GM18909 (cell line): Measurements from ENCODE around the gene TRAF2.

ENCODE experiments used
- ATAC-seq: cut with Tn5 transposase; IDR thresholded peaks from one replicate; pipeline ENCODE4 v1.9.1; 2021; ENCODE audit warnings: mild to moderate bottlenecking; ENCODE audit not compliant: unreplicated experiment, poor library complexity

The TRAF2 gene

DNA sequence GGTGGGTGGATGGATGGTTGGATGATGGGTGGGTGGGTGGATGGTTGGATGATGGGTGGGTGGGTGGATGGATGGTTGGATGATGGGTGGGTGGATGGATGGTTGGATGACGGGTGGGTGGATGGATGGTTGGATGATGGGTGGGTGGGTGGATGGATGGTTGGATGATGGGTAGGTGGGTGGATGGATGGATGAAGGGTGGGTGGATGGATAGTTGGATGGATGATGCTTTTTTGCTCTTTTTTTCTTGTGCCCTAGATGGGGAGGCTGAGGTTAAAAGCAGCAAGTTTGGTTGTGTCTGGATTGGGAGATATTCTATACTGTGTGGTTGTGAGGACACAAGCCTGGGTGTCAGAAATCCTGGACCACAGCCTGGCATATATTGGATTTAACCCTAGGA, 71.1 kb downstream of the TRAF2 start:
- ATAC-seq, result no peak

DNA sequence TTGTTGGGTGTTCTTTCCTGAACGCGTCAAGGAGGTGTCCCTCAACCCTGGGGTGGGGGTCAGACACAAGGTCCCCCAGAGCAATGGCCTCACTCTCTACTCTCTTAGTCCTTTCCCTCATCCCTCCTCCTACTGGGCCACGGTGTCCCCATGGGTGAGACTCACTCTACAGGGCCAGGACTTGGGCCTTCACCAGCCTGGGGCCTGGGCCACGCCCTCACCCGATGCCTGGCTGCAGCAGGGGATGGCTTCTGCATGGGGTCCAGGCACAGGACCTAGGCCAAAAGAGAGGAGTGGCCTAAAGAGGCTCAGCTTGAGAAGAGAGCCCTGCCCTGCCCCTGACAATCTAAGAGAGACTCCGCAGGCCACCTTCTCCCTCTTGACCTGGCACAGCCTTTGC, 71.6 kb downstream of the TRAF2 start:
- no peak for ATAC-seq

DNA sequence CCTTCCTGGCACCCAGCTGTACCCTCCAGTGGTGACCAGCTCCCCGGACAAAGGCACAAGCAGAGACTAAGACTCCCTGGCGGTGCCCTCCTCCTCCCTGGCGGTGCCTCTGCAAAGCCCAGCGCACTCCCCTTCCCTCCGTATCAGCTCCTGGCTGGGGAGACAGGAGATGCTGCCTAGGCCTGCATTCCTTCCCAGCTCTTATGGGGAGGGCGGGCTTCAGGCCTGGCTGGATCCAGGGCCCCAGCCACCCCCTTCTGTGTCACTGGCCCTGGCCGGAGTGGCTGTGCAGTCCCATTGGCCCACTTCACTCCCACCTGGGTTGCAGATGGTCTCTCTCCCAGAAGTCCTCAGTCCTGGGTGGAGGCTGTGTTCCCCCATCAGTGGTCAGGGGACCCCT, 72.2 kb downstream of the TRAF2 start:
- ATAC-seq, result no peak

DNA sequence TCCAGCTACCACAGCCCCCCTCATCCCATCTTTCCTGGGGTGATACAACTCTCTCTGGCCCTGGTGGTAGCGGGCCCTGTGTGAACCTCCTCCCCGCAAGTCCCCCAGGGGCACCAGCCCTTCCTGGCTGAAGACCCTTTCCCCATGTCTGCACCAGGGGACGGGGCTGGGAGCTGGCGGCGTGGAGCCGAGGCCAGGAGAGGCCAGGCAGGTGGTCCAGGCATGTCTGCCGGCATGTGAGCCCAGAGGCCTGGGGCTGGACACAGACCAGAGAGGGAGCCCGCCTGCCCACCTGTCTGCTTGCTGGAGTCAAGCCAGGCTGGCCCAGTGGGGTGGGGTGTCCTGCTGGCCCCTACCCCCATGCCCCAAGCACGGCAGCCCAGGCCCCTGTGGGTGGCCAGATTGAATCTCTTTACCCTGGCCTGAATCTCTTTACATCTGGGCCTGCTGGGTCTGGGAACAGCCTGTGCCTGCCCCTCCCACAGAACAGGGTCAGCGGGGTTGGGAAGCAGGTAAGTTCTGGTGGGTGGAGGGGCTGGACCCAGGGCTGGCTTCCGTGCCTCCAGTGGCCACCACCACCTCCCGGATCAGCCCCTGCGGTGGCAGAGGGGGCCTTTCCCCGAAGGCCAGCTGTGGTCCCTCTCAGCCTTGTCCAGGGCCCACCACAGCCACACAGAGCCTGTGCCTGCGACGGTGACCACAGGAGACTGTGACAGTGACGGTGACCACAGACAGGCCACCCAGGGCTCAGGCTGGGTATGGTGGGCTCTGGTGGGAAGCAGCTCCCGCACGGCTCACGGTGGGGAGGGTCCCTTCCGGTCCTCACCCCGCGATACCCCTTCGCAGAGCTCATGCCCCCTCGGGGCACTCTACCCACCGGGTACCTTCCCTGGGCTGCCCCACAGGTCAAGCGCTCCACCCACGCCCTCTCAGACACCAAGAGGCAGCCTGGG, 72.9 kb downstream of the TRAF2 start:
- ATAC-seq, result no peak

DNA sequence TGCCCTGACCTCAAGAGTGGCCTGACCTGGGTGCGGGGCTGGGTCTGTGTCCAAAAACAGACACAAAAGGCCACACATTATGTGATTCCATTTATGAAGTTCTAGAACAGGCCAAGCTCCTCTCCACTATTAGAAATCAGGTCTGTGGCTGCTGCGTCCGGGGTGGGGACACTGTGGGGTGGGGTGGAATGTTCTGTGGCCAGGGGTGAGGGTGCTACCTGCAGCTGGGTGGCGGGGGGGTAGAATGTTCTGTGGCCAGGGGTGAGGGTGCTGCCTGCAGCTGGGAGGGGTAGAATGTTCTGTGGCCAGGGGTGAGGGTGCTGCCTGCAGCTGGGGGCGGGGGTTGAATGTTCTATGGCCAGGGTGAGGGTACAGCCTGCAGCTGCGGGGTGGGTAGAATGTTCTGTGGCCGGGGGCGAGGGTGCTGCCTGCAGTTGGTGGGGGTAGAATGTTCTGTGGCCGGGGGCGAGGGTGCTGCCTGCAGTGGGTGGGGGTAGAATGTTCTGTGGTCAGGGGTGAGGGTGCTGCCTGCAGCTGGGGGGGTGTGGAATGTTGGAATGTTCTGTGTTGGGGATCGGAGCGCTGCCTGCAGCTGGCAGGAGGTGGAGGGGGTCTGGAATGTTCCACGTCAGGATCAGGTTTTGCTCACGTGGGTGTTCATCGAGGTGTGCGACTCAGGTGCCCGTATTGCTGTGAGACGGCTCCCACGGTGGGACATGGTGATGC, 74.1 kb downstream of the TRAF2 start:
- ATAC-seq, result no peak

DNA sequence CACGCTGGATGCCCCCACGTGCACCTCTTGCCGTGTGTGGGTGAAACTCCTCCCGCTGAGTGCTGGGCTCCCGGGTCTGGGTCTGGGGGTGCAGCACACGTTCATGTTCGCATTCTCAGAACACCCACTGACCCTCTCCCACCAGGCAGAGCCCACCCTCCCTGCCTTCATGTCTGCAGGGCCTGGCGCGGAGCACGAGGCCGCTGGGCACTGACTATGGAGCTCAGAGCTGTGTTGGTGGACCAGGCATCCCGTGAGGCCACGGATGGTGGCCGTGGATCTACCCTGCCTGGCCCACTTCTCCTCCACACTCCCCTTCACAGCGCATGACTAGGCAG, 74.6 kb downstream of the TRAF2 start:
- no peak for ATAC-seq

DNA sequence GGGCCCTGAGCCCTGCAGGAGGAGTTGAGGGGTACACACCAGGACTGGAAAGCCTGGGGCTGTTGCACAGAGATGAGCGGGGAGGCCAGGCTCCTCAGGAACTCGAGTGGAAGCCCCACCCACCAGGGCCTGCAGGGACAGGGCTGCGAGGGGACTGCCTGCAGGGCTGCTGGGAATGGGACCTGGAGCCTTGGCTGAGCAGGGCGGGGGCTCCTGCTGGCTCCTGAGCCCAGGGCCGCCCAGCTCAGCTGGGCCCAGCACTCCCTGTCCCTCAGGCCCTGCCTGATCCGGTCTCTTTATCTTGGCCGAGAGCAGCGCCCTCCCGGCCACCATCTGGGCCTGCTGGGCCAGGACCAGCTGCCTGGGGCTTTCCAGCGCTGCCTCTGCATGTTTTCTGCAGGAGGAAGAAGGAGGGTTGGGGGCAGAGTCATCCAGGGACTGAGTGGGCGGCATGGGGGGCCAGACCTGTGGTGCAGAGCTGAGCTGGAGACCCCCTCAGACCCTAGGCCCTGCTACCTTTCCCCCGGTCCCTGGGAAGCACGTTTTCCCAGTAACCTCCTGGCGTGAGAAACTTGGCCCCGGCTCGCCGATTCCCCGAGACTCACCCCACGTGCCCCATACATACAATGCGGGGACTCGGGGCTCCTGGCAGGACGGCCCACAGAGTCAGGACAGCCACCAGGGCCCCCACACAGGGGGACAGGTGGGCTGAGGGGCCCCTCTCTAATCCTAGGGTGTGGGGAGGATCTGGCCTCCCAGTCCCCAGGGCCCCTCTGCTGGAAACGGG, 75.2 kb downstream of the TRAF2 start:
- no peak for ATAC-seq

DNA sequence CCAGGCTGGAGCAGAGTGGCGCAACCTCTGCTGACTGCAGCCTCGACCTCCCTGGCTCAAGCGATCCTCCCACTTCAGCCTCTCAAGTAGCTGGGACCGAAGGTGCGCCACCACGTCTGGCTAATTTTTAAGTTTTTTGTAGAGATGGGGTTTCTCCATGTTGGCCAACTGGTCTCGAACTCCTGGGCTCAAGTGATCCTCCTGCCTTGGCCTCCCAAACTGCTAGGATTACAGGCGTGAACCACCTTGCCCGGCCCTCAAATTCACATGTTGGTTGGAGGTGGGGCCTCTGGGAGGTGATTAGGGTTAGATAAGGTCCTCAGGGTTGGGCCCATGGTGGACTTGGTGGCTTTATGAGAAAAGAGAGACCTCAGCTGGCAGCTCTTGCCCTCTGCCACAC, 75.8 kb downstream of the TRAF2 start:
- ATAC-seq, result no peak

DNA sequence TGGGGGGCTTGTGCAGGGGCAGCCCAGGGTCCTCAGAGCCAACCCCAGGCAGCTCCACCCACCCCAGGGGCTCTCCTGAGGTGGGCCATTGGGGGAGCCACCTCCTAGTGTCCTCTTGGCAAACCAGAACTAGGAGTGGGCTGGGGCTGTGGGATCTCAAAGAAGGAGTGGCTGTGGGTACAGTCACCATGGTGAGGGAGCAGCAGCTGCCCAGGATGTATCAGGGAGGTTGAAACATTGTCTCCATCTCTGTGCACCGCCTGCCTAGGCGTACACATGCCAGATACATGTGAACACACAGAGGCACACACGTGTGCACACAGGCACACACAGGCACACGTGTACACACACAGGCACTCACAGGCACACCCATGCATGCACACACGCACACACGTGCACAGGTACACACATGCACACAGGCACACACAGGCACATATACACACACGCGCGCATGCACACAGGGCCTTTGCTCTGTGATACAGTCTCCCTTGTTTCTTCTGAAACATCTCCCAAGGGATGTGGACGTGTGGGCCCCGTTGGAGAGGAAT, 76.5 kb downstream of the TRAF2 start:
- ATAC-seq, result no peak

DNA sequence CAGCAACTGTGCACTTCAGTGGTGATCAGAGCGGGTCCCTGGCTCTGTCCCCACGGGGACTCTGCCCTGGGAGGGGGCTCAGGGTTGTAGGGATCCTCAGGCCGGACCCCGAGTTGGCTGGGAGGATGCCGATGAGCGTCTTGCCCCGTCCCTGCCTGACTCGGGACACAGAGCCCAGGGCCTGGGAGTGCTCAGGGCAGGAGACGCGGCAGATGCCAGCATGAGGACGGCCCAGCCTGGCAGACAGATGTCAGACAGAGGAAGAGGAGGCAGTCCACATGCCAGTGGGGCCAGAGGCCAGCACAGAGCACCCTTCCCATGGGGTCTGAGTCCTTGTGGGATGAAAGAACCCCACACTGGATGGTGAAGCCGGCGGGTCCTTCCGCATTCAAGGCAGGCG, 77.0 kb downstream of the TRAF2 start:
- ATAC-seq, result no peak

DNA sequence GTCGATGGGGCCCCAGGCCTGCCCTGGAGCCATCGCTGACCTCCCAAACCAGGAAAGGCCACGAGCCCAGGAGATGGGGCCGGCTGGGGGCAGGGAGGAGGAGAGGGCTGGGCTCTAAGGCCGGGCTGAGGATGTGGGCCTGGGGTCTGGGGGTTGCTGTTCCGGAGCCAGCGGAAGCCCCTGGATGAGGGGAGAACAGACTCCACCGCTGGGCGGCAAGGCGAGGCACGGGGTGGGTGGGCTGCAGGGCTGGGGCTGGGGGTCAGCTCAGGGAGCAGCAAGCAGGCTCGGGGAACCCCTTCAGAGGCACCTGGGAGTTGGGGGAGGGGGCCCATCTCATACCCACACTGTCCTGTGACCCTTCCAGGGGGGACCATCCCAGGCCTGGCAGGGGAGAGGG, 77.4 kb downstream of the TRAF2 start:
- no peak for ATAC-seq

DNA sequence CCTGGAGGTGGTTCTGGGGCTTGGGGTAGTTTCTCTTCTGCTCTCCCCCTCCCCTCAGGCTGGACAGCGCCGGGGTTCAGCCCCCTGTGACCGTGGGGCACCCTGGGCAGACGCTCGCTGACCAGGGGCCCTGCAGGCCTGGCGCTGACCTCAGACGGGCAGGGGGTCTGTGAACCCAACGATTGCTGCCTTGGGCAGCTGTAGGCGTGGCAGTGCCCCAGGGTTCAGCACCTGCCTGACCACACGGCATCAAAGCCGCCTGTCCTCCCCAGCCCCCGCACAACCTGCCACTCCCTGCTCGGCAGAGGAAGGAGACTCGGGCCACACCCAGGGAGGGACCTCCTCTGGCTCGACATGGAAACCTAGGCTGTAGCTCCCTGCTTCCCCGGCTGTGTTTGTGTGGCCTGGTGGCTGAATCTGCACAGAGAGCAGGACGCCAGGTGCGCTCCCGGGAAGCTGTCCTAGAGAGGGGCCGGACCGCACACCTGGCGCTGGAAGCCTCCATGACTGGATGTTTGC, 77.9 kb downstream of the TRAF2 start:
- ATAC-seq, result no peak

DNA sequence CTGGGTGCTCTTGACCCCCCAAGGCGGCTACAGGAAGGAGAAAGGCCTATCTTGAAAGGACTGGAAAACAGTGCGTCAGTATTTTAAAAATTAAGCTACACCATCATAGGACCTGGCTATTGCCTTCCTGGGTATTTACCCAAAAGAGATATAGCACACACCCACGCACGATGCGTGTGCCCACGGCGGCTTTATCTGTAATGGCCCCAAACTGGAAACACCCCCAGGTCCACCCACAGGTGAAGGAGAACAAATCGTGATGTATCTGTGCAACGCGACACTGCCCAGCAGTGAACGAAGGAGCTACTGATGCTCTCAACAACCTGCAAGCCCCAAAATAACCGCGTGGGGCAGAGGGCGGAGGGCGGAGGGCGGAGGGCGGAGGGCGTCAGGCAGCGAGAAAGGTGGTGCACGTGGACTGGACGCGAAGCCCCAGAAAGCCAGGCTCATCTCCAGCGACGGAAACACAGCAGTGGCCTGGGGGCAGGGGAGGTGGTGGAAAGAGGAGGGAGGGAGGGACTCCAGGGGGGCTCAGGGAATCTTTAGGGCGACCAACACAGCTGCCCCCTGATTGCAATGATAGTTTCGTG, 78.6 kb downstream of the TRAF2 start:
- ATAC-seq, result no peak

DNA sequence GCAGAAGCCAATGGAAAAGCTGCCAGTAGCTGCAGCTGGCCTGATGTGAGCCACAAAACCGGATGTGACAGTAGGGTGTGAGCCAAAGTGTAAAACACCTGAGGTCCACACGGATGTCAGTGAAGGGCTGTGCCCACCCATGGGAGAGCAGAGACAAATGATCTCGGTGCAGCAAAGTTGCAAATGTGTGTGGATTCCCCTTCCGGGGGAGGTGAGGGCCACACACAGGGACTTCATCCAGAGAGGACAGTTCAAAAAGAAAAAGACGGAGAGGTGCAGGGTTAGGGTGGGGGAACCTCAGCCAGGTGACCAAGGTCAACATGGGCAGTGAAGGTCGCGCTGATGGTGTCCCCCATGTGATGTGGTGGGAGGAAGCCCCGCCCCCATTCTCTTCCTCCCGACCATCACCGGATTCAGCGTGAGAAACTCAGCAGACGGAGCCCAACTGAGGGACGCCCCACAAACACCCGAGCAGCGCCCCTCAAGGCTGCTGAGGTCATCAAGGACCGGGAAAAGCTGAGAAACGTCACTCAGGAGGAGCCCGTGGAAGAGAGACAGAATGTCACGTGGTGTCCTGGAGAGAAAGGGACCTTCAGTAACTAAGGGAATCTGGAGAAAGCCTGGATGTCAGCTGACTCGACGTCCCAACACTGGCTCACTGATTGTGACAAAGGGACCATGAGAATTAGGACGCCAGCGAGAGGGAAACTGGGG, 79.6 kb downstream of the TRAF2 start:
- ATAC-seq, result no peak

DNA sequence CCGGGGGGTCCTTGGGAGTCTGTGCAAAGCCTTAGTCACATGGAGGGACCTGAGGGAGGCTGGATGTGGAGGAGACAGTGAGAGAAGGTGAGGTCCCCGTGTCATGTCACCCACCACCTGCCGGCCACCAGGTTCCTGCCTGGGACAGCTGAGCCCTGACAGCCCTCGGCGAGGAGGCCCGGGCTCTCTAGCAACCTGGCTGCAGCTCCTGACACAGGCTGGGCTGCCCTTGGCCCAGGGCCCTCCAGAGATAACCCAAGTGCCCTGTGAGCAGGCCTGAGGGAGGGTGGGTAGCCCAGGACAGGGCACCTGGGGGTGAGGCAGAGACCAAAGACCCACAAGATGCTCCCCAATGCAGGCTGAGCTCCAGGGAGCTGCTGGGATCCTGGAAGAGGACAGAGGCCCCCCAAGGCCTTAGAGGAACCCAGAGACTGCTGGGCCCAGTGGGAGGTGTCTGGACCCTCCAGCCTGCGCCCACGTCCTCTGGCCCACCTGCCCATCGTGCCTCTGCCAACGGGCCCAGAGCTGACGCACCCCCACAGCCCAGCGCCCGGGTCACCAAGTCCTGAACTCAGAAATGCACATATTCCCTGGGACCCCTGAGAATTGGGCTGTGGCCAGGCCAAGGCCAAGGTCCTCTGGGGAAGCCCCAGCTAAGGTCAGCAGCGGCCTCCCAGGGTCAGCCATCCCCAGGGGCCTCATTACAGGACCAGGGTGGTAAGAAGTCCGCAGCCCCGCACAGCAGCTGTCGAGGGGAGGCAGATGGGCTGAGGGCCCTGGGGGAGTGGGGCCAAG, 82.2 kb downstream of the TRAF2 start:
- no peak for ATAC-seq

DNA sequence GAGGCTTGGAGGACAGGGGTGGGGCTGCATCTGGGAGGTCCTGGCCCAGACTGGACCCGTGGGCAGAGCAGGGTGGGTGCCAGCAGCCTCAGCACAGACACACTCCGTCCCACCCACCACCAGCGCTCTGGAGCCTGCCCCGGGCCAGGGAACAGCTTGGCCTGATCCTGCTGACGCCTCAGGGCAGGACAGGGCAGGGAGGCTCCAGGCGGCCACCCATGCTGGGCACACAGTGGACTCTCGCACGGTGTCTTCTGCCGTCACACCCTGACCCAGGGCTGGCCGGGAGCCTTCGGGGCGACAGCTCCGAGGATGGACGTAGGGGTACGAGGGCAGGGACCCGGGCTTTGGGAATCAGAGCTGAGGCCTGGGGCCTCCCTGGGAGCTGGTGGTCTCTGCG, 82.8 kb downstream of the TRAF2 start:
- no peak for ATAC-seq

DNA sequence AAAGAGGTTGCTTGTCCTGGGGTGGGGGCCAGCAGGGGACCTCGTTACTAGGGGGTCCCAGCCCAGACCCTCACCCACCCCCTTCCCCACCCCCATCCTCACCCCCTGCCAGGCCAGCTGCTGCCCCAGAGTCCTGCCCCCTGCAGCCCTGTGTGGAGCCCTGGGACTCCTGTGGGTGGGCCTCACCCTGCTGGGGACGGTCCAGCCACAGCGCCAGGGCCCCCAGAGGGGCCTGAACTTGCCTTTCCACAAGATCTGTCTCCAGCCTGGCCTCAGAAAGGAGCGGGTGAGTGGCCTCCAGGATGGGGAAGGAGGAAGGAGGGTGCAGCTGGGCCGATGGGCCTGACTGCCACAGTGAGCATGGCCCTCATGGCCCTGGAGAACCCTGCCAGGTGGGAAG, 83.5 kb downstream of the TRAF2 start:
- ATAC-seq, result no peak

DNA sequence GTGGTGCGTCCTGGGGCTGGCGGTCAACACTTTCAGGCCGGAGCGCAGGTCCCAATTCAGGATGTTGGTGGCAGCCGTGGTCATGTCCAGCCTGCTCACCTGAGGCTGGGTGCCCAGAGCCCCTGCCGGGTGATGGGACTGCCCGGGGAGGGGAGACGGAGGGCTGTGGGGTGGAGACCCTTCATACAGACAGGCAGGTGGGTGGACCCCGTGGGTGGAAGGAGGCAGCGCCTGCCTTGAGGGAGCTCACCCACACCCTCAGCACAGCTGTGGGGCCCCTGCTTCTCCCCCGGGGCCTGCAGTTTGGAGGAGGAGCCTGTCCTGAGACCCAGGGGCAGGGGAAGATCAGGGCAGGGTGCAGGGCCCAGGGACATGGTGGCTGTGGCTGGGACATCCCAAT, 84.0 kb downstream of the TRAF2 start:
- no peak for ATAC-seq

DNA sequence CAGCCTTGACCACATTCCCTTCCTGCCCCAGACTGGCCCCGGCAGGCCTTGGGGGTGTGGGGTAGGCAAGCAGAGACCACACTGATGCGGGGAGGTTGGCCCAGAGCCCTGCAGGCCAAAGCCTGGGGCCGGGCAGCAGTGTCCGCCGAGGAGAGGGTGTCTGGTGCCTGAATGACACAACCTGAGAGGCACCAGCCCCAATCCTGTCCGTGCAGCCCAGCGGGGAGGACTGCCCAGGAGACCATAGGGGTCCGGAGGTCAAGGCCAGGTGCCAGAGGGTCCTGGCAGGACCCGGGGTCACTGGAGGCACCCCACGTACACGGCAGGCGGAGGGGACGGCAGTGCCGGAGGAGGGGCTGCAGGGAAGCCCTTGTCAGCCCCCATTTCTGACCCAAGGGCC, 85.4 kb downstream of the TRAF2 start:
- no peak for ATAC-seq
